Activated CD8-positive, alpha-beta memory T cell treated with anti-CD3 and anti-CD28 coated beads, Interleukin-2, amount 50 U/mL, for 4 hours (primary cell): ENCODE measurements around the gene FAM229A.

Source experiments
- DNase-seq: peaks from one replicate; pipeline ENCODE4 v3.0.0-alpha.2; 2020

The FAM229A gene

DNA sequence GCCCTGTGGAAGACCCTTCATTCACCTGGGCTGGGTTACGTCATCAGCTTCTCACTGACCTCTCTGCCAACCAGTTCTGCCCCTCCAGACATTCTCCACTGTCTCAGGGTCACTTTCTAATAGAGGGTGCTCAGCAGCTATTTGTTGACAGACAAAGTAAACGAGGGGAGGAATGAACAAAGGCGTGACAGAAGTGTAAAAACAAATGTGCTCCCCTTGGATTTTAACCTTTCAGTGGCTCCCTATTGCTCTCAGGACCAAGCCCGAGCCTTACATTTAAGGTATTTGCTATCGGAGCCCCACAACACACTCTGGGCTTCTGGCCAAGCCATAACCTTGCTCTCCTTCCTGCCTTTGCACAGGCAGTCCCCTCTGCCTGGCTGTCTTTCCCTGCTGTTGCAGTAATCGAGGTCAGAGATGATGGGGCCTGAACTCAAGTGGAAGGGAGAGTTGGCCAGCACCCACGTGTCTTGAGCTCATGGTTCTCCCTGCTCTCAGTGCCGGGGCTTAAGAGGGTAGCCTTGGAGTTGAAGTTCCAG is 16.9 kb downstream of the FAM229A start:
- DNase-seq, result no peak

DNA sequence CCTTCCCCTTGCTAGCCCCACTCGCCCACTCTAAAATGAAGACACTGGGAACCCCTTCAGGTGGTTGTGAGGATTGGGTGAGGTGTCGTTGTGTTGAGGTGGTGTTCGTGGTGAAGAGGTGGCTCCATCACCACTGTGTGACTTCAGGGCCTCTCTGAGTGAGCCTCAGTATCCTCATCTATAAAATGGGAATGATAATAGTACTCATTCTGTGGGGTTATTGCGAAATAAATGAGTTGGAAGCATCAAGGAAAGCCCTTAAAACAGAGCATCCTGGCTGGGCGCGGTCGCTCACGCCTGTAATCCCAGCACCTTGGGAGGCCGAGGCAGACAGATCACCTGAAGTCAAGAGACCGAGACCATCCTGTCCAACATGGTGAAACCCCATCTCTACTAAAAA is 19.6 kb downstream of the FAM229A start:
- no peak for DNase-seq

DNA sequence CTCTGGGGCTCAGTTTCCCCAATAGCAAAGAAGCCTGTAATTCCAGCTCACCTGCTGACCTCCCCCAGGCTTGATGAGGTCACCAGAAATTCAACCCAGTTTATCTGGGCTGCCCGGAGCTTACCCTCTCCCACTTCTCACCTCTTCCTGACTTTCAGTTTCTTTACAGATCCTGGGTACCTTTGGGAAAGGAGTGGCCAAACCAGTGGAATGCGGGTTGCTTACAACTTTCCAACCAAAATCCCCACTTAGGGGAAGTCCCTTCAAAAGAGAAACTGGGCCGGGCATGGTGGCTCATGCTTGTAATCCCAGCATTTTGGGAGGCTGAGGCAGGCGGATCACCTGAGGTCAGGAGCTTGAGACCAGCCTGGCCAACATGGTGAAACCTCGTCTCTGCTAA is 20.3 kb downstream of the FAM229A start:
- DNase-seq, result no peak

DNA sequence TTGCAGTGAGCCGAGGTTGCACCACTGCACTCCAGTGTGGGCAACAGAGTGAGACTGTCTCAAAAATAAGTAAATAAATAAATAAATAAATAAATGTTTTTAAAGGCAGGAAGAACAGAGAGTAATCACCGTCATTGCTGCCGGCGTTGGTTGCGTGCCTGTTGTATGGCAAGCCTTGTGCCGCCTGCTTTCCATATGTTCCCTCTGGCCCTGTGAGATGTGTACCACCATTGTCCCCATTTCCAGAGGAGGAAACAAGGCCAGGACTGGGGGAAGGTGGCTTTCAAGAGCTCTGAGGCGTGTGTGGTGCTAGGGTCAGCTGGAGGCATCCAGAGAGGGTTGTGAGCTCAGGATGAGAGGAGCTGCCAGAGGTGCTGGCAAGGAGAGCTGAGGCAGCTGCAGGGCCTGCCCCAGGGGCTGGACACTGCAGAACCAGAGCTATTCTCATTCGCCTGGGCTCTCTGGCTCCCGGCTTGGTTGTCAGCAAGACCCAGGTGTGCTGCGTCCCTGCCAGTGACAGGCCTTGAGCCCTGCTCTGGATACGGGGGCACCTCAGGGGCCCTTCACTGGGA is 21.0 kb downstream of the FAM229A start:
- no peak for DNase-seq

DNA sequence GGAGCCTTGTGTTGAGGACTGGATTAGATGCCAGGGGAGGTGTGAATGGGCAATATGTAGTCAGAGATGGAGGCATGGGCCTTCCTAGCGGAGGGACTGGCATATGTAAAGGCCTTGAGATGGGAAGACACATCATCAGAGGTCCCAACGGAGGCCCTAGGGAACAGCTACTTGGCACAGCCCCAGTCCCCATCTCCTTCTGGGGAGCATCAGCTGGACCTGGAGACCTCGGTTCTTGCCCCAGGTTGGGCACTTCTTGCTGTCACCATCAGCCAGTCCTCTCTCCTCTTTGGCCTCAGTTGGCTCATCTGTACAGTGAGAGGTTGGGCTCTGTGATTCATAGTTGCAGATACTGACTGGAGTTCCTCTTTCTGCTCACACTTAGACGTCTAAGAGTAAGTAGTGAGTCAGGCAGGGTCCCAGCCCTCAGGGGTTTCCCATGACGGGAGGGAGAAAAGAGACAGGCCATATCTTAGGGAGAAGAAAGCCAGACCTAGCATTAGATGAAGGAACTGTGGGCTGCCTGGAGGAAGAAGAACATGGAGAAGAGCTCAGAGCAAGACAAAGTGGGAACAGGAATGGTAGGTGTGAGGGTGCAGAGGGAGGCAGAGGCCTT is 22.8 kb downstream of the FAM229A start:
- DNase-seq, result no peak

DNA sequence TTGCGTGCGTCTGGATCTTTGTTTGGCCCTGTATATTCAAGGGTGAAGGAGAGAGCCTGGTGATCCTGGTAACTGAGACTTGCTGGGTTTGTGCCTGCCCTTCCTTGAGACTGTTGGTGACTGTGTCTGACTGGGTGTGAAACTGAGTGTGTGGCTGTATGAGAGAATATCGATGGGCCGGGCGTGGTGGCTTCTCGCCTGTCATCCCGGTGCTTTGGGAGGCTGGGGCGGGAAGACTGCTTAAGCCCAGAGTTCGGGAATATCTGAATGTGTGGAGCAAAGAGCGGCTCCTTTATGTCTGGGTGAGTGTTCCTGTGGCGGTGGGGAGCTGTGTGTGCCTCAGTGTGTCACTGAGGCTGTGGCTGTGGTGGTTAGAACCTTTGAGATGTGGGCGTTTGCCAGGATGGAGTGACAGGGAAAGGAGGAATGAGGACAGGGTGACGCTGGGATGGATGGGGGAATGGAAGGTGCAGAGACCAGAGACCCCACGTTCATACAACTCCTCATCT is 23.6 kb downstream of the FAM229A start:
- no peak for DNase-seq

DNA sequence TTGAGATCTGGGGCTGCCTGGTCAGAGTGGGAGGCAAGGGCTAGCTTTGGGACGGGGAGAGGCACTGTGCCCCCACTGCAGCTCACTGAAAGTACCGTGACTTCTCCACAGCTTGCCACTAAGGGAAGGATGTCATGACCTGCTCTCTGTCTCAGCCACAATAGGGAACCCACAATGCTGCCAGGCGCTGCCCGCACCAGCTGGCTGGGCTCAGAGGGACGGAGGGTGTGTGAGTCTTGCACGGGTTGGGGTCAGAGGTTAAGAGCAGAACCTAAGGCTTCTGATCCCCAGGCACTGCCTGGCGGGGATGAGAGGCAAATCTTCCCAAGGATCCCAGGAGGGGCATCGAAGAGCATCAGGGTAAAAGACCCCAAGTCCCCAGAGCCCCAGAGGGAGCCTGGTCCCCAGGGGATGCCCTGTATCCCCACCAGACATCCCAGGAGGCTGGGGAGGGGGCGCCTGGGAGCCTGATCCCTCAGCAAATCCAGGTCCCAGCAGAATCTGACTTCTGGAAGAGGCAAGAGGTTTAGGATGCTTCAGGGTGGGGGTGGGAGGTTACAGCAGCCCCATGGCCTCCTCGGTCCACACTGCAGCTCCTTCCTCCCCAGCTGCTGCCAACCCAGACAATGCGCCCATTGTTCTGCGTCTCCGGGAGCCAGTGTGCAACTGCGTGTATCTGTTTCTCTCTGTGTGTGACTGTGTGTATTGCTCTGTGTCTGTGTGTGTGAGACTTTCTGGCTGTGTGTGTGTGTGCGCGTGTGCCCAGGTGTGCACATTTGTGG is 24.2 kb downstream of the FAM229A start:
- DNase-seq, result no peak

DNA sequence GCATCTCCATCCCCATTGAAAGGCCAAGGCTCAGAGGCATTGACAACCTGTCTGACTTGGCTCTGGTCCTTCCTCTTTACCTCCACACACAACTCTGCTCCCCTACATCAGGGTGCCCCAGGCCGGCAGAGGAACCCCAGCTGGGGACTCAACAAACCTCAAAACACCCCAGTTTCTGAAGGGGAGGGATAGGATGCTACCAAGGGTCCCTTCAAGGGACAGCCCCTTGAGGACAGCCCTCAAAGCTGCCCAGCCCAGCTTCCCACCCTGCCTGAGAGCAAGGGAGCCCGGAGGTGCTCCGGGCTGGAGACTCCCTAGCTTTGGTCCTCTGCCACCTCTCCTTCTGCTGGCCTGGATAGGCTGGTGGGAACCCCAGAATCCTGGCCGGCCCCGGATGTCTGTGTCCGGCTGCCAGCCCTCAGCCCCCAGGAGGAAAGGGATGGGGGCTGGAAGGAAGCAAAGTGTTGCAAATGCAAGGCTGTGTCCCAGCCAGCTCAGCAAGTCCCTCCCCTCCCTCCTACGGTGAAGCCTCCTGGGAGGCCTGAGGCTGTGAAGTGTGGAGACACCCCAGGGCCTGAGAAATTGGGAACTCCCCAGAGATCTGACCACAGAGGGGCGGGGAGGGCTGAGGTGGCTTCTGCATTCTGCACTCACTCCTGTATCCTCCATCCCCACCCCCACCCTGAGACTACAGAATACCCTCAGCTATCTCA is 25.2 kb downstream of the FAM229A start:
- peak; percentile 53 for DNase-seq

DNA sequence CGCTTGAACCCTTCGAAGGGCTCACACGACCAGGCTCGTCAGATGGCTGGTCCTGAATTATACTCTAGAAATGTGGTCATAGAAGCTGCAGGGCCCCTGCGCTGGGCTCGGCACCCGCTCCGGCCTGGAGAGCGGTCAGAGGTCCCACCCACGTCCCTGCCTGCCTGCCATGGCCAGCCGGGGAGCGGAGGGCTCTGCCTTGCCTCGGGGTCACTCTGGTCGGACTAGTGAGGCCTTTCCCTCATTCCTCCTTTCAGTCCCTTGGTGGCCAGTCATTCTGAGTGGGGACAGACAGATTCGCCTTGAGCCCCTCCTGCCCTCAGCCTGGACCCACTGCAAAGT is 25.7 kb downstream of the FAM229A start:
- DNase-seq, result no peak

DNA sequence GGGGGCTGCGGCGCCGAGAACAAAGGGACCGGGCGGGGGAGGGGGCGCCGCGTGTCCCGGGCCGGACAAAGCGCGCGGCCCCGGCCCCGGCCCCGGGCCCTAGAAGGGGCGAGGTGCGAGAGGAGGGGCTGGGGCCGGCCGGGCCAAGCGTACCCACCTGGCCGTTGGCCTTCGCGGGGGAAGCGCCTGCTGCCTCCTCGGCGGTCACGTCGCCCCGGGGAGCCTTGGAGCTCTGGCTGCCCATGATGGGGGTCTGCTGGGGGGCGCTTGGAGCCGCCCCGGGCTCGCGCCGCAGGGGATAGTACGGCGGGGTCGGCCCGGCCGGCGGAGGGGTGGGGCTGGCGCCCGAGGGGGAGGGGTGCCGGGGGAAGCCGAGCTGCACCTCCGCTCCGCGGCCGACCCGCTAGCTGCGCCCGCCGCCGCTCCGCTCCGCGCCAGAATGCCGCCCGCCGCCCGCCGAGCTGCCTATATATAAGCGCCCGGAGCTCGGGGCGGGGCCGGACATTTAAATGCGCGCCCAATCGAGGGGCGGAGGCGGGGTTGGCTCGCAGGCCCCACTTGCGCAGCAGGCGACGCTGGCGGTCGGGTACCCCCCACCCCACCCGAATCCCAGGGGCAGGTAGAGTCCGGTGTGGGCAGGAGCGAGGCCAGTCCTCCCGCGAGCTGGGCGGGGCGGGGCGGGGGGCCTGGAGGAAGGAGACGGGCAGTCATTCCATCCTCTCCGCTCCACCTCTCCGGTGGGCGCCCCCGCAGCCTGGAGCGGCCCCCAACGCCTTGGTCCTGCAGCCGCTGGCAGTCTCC is 26.3 kb downstream of the FAM229A start, which contains the start of gene MARCKSL1:
MARCKSL1 (minus strand) TSS at position 444 of the 801 bp plus-strand sequence; CDS start at position 244, 200 bp downstream.
- DNase-seq, result peak; percentile 89

DNA sequence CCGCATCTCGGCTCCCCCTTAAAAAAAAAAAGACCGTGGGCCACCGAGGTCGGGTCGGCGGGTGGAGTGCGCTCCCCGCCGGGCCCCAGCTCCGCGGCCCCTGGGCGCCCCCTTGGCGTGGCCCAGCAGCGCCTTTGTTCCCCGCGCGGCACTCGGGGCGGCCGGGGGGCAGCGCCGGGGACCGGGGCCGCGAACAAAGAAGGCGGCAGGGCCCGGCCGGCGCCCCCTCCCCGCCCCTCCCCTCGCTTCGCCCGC is 26.8 kb downstream of the FAM229A start:
- DNase-seq, result no peak

DNA sequence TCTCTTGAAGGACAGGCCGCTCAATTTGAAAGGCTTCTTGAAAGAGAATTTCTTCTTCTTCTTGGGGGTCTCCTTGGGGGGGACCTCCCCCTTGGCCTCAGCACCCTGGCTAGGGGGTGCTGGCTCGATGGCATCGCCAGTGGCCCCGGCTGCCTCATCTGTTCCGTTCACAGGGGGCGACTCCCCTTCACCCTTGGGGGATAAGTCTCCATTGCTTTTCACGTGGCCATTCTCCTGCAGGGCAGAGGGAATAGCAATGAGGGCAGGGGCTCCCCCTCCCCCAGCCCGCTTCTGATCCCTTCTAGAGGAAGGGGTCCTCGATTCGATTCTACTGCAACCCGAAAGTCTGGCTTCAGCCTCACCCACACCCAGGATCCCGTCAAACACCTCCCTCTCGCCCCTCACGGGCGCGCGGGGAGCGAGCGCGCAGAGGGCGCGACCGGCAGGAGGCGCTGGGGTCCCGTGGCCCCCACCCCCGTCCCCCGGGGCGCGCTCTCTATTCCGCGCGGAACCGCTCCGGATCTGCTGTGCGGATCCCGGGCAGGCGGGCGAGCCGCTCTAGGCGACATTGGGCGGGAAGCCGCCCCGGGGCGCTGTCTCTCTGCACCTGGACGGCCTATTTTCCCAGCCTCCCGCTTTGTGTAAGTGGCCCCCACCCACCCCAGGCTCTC is 27.3 kb downstream of the FAM229A start:
- DNase-seq, result peak; percentile 71

DNA sequence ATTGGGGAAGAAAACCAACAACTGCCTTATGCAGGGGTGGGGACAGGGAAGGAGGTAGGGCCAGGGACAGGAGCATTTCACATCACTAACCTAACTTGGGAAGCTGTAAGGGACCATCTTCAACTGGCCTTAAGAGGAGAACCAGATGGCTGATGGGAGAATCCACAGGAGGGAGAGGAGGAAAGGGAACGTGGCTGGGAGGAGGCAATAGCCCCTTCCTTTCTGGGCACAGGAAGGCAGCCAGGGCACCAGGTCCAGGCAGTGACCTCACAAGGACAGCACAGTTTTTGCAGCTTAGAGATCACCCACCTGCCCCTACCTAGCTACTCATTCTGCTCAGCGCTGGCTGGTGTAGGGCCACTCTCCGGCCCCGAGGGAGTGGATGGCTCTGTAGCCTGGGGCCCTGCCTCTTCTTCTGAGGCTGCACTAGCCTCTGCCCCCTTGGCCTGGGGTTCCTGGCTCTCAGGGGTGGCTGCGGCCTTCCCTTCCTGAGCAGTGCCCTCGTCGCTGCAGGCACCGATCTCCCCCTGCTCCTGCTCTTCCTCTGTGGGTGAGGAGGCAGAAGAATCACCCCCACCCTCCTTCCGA is 27.9 kb downstream of the FAM229A start:
- no peak for DNase-seq

DNA sequence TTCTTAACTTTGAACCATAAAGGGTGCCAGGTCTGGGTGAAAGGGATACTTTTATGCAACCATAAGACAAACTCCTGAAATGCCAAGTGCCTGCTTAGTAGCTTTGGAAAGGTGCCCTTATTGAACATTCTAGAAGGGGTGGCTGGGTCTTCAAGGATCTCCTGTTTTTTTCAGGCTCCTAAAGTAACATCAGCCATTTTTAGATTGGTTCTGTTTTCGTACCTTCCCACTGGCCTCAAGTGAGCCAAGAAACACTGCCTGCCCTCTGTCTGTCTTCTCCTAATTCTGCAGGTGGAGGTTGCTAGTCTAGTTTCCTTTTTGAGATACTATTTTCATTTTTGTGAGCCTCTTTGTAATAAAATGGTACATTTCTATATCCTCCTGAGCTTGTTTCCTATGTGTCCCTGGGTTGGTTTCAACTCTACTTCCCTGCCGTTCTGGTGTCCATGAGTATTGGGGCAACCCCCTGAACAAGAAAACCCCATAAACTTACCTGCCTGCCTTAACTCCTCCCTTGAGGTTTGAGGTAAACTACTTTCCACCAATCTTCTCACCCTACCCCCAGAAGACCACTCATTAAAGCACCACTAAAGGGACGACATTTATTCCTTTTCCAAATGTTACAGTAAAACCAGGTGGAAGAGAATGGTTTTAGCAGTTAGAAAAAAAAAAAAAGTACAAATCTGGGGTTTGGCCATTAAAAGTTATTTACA is 28.9 kb downstream of the FAM229A start:
- DNase-seq, result no peak

DNA sequence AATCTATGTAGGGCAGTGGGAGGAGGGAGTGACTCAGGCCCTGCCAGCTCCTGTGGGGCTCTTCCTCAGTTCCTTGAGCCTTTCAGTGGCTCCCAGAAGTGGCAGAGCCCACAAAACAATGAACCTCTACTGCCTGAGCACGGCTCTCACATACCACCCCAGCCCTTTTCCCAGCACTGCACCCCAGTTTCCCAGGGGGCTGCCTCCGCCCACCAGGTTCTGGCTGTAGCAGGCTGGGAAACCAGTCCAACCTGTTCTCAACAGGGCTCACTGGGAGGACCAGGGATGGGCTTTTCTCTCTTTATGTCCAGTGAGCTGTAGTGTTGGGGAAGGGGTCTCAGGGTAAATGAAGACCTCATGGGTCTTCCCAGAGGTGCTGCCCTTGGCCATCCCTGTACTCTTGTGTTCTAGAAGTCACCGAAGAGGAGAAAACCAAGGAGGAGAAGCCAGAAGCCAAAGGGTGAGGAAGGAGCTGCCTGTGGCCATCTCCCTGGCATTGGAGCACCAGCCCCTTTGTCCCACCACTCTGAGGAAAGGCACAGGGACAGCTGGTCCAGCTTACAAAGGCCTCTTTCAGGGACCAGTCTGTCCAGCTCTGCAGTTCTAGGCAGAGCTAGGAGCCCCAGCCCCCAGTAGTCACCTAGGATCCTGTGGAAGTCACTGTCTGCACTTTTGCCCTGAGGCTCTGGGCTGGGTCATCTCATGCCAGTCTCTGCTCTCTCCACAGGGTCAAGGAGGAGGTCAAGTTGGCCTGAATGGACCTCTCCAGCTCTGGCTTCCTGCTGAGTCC is 29.8 kb downstream of the FAM229A start:
- DNase-seq, result no peak

DNA sequence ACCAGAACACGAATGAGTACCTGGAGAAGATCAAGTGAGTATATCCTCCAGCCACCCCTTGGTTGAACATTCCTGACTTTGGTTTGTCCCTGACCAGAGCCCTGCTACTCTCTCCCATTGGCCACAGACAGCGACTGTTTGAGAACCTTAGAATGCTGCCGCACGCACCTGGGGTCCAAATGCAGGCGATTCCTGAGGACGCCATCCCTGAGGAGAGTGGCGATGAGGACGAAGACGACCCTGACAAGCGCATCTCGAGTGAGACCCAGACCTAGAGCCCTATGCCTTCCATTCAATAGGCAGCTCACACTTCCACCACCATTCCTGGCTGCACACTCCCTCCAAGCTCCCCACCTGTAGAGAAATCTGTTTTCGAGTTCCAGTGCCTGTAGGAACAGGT is 30.7 kb downstream of the FAM229A start:
- DNase-seq, result no peak

DNA sequence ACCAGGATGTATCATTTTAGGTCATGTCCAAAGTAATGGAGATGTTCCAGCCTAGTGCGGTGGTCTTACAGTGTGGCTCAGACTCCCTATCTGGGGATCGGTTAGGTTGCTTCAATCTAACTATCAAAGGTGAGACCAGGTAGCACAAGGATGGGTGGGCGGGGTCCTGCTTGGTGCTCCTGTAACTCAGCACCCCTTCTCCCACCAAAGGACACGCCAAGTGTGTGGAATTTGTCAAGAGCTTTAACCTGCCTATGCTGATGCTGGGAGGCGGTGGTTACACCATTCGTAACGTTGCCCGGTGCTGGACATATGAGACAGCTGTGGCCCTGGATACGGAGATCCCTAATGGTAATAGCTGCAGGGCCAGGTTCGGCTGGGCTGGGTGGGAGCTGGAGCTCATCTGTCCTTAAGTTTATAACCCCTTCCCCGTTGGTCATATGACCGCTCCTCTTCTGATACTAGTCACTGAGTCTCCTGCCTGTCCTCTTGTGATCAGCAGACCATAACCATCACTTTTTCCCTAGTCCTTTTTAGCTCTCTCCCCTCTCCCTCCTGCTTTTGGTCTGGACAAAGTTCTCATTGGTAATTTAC is 31.6 kb downstream of the FAM229A start:
- DNase-seq, result no peak

DNA sequence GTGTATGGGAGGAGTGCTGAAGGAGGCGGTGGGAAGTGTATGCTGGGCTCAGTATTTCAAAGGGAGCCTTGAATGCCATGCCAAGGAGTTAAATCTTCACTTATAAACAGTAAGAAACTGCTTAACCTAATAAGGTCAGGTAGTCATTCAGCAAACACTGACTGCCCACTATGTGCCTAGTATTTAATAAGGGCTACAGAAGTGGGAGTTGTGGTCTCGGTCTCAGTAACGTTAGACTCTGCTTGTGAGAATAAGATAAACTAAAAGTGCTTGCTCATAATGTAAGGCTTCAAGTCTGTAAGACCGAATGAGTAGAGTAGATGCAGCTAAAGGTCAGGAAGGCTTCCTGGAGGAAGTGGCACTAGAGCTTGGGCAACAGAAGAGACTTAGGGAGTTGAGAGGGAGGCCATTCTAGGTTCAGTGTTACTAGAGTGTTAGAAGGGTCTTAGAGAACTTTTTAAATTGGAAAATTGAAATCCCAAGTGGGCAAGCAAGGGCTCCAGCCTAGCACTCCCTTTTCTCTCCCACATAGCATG is 32.3 kb downstream of the FAM229A start:
- no peak for DNase-seq

DNA sequence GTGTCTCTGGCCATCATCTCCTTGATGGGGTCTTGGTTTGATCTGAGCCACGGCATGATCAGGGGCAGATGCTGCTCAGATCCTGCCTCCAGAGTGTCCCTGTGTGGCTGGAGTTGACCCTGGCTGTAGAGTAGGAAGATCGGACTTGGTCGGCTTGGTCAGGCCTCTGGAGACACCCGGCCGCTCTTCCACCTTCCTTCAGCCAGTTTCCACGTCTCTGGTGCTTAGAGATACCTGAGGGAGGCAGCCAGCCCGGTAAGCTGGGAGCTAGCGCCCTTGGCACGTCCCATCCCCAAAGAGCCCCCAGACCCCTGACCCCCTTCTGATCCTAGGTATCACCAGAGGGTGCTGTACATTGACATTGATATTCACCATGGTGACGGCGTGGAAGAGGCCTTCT is 35.1 kb downstream of the FAM229A start:
- DNase-seq, result no peak
